Measurements from ENCODE around the gene KCND3. TPM values are rescaled to one million over a fixed set of nuclear protein-coding genes. Genes with fewer than 3 reads are reported as not detected.

The KCND3 gene
- total RNA-seq, 3 donors from 2014 or later (not counting 1 experiment from before 2014, with no cell fraction given), result 0.07 to 0.16 TPM; not detected in 1

GRCh38 chr1:111813440-111814304 lies 175.8 kb downstream of the KCND3 start:
- no peak overlapping the region for H3K27ac Mint-ChIP-seq

GRCh38 chr1:111812306-111812705 lies 177.2 kb downstream of the KCND3 start:
- DNase-seq, result no peak
- H3K27ac Mint-ChIP-seq, result no peak overlapping the region
- 94% methylated on average over 4 of the region's 4 CpGs for WGBS (ENCODE audit: insufficient coverage)
- TF ChIP-seq CTCF (IDR thresholded peaks at IDR 0.05), result no peak
- H3K4me3 Mint-ChIP-seq, result no peak overlapping the region
- no peaks in the 10 kb centered on the region for H3K36me3 Mint-ChIP-seq
- no peak for ATAC-seq
- peaks cover 5% of the 10 kb centered on the region for H3K4me1 ChIP-seq (ENCODE audit: control insufficient read depth, insufficient read depth, low read length)
- H3K27ac ChIP-seq (ENCODE audit: low read length), result no peak overlapping the region
- no peaks in the 10 kb centered on the region for H3K27me3 ChIP-seq (ENCODE audit: control insufficient read depth, insufficient read depth, low read length)
- H3K27me3 Mint-ChIP-seq (ENCODE audit: low read depth in 2 of 2), result peaks cover 0 to 9% of the 10 kb centered on the region in 2 donors
- intact Hi-C loops (cut with micrococcal nuclease), result no loop called here
- H3K4me3 ChIP-seq (ENCODE audit: low read length), result no peak overlapping the region
- H3K9me3 Mint-ChIP-seq, result no peaks in the 10 kb centered on the region
- H3K4me1 Mint-ChIP-seq, result no peaks in the 10 kb centered on the region
- no peaks in the 10 kb centered on the region for H3K36me3 ChIP-seq (ENCODE audit: control insufficient read depth, insufficient read depth, low read length)
- H3K9me3 ChIP-seq (ENCODE audit: control insufficient read depth, insufficient read depth, low read length), result no peaks in the 10 kb centered on the region

More at GRCh38 chr1:111813440-111814304, 175.8 kb downstream of the KCND3 start:
- Histone ChIP-seq H3K27me3 (ENCODE audit: control insufficient read depth, insufficient read depth, low read length) (no peaks in the 10 kb centered on the region), H3K4me3 (ENCODE audit: low read length) (no peak overlapping the region), H3K4me1 (ENCODE audit: control insufficient read depth, insufficient read depth, low read length) (peaks cover 5% of the 10 kb centered on the region), H3K9me3 (ENCODE audit: control insufficient read depth, insufficient read depth, low read length) (no peaks in the 10 kb centered on the region), H3K36me3 (ENCODE audit: control insufficient read depth, insufficient read depth, low read length) (no peaks in the 10 kb centered on the region), H3K27ac (ENCODE audit: low read length) (no peak overlapping the region)
- ATAC-seq (no peak), DNase-seq (no peak)
- intact Hi-C loops (cut with micrococcal nuclease), result no loop called here
- 75% methylated on average over 16 of the region's 16 CpGs for WGBS (ENCODE audit: insufficient coverage)
- no peaks in the 10 kb centered on the region for H3K9me3 Mint-ChIP-seq
- TF ChIP-seq CTCF (IDR thresholded peaks at IDR 0.05), result no peak
- H3K4me1 Mint-ChIP-seq, result no peaks in the 10 kb centered on the region
- H3K27me3 Mint-ChIP-seq (ENCODE audit: low read depth in 2 of 2), result peaks cover 2 to 9% of the 10 kb centered on the region in 2 donors
- H3K4me3 Mint-ChIP-seq, result no peak overlapping the region
- H3K36me3 Mint-ChIP-seq, result no peaks in the 10 kb centered on the region

- WGBS (ENCODE audit: insufficient coverage), result 82% methylated on average over 10 of the region's 10 CpGs
- no peak overlapping the region for H3K27ac Mint-ChIP-seq
- TF ChIP-seq CTCF (IDR thresholded peaks at IDR 0.05), result no peak
- no peaks in the 10 kb centered on the region for H3K9me3 Mint-ChIP-seq
- Histone ChIP-seq H3K36me3 (ENCODE audit: control insufficient read depth, insufficient read depth, low read length) (no peaks in the 10 kb centered on the region), H3K27me3 (ENCODE audit: control insufficient read depth, insufficient read depth, low read length) (no peaks in the 10 kb centered on the region), H3K4me3 (ENCODE audit: low read length) (no peak overlapping the region), H3K27ac (ENCODE audit: low read length) (no peak overlapping the region), H3K4me1 (ENCODE audit: control insufficient read depth, insufficient read depth, low read length) (peaks cover 5% of the 10 kb centered on the region), H3K9me3 (ENCODE audit: control insufficient read depth, insufficient read depth, low read length) (no peaks in the 10 kb centered on the region)
- DNase-seq, result no peak
- no peak overlapping the region for H3K4me3 Mint-ChIP-seq
- H3K27me3 Mint-ChIP-seq (ENCODE audit: low read depth in 2 of 2), result peaks cover 0 to 8% of the 10 kb centered on the region in 2 donors
- no peaks in the 10 kb centered on the region for H3K36me3 Mint-ChIP-seq
- H3K4me1 Mint-ChIP-seq, result peaks cover 0 to under 1% of the 10 kb centered on the region in 2 donors
- intact Hi-C loops (cut with micrococcal nuclease), result no loop called here
- no peak for ATAC-seq
Measured at GRCh38 chr1:111811891-111812290, 177.6 kb downstream of the KCND3 start.

Data from natural killer cell (primary cell).